HG03103 (cell line): Measurements from ENCODE around the gene FOXN1.
A peak's percentile ranks its signal among the peaks of the same experiment; 100 is the strongest.
"Not testable (repeated sequence)": the region's sequence is repeated elsewhere in the genome, so short reads cannot be mapped to it uniquely, and the experiment has no call there.

Source experiments
- ATAC-seq: cut with Tn5 transposase; IDR thresholded peaks from one replicate; pipeline ENCODE4 v1.9.1; 2021; ENCODE audit warnings: low read depth; ENCODE audit not compliant: unreplicated experiment

The FOXN1 gene

DNA sequence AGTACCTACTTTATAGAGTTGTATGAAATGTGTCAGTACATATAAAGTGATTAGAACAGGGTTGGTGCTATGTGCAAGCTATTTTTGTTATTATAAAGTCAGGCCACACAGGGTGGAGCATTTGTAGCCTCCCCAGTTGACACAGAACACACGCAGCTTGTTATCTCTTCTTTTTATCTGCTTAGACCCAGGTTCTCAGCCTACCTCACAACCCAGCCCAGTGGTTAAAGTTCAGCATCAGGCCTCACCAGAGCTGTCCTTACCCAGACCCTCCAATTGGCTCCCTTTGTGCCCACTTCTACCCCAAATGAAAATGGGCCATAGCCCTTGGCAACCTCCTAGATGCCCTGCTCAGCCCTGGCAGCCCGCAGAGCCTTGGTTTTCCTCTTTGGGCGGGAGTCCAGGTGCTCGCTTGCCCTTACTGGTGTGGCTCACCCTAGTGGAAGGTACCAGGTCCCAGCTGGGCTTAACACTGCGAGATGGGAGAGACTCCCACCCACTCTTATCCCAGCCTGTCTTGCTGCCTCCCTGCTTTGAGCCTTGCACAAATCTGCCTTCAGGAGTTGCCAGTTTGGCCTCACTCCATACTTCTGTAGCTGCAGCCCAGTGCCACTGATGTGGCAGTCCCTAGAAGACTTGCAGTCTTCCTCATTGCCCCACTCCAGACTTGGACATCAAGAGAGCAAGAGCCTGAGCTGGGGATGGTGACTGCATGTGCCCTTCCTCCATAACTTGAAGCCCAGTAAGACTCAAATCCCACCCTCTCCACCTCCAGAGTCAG lies 66.3 kb downstream of the FOXN1 start:
- ATAC-seq: no peak

DNA sequence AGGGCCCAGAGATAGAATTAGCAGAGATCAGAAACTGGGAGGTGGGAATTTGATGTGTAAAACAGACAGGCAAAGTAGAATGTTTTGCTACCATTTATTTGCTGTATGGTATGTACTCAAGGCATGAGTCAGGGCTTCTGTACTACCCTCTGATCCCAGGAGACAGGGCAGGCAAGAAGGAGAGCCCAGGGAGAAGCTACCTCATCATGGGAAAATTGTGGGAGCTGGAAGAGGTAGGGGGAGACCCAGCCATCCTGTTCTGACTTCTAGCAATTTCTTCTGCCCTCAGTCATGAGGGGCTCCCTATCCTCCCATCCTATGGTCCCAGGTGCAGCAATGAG lies 66.9 kb downstream of the FOXN1 start:
- ATAC-seq: no peak

DNA sequence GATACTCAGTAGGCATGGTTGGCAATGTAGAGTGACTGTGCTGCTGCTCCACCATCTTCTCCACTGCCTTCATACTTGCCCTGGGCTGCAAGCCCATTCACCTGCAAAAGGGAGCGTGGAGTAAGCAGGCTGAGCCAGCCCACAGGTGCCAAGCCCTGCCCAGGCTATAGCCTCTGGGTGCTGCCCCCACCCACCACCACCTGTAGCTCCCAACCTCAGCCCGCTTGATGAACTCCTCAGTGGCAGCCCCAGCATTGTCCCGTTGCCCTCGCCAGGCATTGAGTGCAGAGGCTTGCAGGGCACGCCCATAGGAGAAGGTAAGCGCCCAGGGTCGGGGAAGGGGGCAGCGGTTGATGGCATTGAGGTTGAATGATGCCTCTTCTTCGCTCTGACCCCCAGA lies 67.4 kb downstream of the FOXN1 start:
- no peak for ATAC-seq

DNA sequence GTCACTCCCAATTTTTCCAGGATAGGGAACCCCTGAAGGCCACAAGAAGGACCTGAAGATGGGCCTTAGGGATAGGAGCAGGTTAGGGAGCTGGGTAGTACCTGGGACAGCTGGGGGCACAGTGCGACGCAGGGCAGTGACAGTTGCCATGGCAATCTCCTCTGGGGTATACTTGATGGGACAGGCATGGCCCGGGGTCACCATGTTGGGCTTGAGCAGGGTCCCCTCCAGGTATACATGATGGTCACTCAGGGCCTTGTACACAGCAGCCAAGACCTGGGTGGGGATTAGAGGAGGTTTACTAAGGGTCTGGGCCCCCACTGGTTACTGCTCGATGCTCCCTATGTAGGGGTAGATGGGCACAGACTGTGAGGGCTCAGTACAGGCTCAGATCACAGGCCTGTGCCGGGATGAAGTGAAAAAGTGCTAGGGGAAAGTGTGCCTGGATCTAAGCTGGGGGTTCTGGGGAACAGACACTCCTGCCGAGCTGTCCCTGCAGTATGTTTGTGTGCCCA lies 67.9 kb downstream of the FOXN1 start:
- ATAC-seq: no peak

DNA sequence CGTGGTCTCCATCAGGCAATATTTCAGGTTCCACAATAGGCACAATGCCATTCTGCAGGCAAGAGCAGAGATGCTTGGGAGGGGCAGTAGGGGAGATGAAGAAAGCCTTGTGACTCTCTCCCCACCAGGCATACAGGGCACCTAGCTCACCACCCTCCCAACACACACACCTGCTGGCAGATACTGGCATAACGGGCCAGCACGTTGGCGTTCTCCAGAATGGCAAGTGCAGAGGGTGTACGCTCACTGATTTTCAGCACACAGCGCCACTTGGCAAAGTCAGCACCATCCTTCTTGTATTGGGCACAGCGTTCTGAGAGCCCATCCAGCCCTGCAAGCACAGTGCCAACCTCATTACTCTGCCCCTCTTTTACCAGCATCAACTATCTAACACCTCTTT lies 68.4 kb downstream of the FOXN1 start:
- ATAC-seq: no peak

DNA sequence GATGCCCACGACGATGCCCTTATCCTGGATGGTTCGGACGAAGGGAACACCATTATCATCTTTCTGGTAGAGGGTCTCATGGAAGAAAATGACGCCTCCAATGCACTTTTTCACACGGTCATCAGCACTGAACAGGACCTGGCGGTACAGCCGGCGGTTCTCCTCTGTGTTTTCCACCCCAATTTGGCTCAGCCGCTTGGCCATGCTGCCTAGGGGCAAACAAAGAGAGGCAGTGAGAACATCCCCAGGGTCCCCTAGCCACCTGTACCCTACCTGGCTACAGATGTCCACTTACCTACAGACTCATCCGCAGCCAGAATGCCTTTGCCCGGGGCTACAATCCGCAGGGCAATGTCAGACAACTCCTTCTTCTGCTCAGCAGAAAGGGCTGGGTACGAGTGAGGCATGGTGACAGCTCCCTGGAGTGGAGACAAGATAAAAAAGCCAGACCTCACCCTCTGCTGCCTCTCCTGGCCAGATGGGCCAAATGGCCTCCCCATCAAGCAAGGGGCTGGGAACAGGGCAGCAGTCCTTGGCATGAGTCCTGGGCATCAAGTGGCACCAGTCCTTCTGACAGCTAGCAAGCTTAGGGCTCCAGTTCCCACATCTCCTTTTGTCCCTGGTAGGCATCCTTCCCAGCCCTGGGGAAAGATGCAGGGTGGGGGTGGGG lies 69.1 kb downstream of the FOXN1 start:
- no peak for ATAC-seq

DNA sequence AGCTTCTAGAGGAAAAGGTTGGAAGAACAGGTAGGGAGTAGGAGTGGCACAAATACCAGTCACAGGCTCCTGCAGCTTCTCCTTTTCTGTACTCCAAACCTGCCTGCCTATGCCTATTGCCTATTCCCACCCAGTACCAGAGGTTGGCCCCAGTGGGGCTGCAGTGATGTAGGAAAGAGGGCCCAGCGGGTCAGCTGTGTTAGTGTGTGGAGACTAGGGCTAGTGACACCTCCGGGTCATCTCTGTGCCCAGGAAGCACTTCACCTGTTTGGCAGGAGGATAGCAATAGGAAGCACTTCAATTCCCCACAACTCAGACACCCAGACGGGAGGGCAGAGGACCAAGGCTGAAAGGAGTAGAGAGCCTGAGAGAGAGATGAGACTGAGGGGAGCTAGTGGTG lies 69.9 kb downstream of the FOXN1 start:
- not testable (repeated sequence) for ATAC-seq

DNA sequence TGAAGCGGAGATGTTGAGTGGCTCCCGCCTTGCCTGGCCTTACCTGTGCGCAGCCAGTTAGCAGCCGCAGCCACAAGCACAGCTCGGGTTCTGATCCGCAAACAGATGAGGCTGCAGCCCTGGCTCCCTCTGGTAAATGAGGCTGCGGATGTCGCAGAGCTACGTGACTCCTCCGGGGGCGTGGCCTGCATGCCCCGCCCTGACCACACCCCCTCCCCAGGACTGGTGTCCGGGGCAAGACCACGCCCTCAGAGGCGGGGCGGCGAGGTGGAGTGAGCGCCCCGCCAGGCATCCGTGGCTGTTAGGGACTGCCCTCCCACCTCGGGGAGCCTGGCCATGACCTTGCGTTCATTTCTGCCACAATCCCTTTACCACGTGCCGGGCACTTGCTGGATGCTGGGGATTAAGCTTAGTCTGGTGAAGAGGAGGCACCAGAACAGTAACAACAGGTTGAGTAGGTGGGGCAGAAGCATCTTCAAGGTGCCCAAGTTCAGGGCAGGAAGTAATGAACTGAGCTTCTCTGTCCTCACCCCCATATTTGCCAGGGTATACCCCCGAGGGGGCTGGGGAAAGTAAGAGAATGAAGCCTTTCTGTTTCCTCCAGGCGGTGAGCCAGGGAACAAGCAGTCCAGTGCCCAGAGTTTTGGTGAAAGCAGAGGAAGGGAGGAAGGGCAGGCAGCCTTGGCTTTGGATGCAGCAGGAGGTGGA lies 70.8 kb downstream of the FOXN1 start, which contains the start of gene ALDOC:
ALDOC (minus strand) TSS at position 138 of the 708 bp plus-strand sequence. CDS start 1,363 bp downstream, outside the sequence.
- peak; percentile 78 for ATAC-seq

DNA sequence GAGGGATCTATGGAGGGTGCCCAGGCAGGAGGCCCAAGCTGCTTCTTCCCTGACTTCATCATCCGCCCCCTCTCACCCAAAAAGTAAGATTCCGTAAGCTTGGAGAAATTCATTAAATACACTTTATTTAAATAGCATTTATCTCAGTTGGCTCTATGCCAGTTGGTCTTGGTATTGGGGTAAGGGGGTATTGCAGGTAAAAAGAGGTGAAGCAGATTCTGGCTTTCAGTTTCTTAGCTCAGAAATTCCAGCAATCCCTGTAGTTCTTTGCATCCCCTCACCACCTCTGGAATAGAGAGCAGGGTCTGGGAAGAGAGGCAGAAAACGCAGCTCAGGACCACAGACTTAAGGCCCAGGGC lies 71.3 kb downstream of the FOXN1 start:
- no peak for ATAC-seq

DNA sequence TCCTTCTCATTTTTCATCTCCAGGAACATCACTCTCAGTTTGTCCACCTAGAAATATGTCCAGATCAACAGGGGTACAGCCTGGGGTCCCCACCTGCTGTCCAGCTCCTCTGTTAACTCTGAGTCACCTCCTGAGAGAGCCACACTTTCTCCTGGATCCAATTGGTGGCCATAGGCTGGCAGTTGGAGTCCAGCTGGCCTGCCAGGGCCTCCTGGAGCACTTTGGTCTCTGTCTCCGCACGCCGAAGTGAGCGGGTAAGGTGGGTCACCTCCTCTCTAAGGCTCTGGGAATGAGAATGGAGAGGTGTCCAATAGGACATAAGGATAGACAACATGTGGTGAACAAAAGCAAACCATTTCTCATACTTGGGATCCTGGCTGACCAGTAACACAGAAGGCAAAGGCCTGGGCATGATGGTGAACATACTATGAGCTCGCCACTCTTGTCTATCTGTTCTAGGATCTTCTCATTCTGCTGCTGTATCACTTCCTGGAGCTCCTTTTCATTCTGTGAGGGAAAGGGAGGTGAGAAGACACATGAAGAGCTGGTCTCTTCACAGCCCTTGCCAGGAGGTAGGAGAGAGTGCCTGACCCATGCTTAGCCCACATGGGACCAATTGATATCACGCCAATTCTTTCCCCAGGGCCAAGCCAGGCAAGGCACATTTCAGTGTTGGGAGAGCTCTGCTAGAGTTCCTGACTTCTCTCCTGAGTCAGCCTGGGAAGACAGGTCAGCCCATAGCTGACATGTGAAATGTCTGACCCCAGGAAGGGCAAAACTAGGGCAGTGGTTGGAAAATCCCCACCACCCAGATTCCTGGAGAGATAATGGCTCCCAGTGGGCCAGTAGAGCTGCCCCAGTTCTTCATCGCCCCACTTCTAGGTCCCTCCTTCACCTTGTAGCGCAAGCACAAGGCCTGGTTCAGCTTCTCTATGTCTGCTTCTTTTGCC lies 72.4 kb downstream of the FOXN1 start:
- no peak for ATAC-seq

DNA sequence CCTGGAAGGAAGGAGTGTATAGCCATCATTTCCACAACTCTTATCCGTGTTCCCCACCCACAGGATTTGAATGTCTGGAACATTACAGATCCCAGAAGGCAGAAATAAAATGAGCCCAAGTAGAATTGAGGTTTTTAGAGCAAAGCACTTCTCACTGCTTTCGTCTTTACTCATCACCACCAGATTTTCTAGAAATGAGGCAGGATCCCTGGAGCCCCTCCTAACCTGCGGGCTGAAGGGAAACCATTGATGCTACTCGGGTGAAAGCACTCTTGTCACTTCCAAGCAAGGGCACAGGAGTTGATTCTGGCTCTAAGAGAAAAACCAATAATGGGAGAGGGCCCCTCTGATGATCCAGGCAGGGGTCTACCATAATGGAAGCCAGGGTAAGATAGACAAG lies 73.4 kb downstream of the FOXN1 start:
- no peak for ATAC-seq

DNA sequence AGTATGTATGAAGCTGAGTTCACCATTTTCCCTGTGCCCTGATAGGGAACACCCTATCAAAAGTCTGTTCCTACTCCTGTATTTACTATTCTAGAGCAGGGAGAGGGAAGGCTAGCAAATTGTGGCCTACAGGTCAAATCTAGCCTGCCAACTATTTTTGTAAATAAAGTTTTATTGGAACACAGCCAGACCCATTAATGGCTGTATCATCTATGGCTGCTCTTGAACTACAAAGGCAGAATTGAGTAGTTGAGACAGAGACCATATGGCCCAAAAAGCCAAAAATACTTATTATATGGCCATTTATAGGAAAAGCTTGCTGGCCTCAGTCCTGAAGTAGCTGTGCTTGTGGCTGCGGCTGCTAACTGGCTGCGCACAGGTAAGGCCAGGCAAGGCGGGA lies 74.8 kb downstream of the FOXN1 start:
- no peak for ATAC-seq

DNA sequence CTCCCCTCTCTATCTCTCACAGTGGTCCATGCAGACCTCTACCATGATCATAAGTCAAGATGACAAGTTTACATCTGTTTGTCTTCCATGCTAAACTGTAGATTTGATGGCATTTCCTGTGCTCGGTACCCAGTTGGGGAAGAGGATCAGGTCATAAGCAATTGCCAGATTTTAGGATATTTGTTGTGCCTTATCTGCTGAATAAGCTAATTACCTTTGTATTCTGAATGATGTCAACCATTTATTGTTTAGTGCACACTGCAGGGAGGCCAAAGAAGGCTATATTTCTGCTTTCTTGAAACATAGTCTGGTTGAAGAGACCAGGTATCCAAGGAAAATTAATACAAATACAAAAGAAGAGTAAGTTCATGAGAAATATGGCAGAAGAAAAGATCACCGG lies 76.4 kb downstream of the FOXN1 start:
- ATAC-seq: no peak

DNA sequence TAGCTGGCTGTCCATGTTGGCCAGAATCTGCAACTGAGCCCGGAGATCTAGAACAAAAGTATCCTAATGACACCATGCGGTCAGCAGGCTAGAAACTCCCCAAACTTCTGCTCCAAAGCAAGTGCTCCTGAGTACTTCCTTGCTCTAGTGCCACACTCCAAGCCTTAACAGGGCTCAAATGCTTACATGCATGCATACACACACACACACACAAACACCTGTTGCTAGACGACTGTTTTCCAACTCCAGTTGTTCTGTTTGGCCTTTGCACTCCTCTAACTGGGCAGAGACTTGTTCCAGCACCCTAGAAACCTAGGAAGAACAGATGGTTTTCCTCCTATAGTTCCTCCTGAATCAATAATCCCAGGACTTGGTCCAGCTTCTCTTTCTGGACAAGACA lies 78.3 kb downstream of the FOXN1 start:
- no peak for ATAC-seq

DNA sequence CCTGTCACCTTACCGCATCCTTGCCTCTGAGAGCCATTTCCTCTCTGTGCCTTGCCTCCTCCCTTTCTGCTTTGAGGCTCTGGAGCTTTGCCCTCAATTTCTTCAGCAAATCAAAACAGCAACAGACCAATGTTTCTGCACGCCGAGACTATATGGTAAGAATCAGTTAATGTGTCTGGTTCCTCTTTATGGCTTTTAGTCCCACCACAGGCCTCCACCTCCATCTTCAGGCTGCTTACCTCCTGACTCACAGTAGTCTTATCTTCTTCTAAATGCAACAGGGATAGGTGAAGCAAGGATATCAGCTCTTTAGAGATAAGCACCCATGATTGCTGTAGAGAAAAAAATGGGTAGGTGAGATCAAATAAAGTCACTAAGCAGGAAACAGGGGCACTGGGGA lies 79.7 kb downstream of the FOXN1 start:
- no peak for ATAC-seq
